Measurements from ENCODE around the gene BRAF. TPM values are rescaled to one million over a fixed set of nuclear protein-coding genes. Genes with fewer than 3 reads are reported as not detected.

BRAF gene
- total RNA-seq, 4 donors from 2014 or later = 43.5 to 56.5 (median 49.5) TPM

DNA sequence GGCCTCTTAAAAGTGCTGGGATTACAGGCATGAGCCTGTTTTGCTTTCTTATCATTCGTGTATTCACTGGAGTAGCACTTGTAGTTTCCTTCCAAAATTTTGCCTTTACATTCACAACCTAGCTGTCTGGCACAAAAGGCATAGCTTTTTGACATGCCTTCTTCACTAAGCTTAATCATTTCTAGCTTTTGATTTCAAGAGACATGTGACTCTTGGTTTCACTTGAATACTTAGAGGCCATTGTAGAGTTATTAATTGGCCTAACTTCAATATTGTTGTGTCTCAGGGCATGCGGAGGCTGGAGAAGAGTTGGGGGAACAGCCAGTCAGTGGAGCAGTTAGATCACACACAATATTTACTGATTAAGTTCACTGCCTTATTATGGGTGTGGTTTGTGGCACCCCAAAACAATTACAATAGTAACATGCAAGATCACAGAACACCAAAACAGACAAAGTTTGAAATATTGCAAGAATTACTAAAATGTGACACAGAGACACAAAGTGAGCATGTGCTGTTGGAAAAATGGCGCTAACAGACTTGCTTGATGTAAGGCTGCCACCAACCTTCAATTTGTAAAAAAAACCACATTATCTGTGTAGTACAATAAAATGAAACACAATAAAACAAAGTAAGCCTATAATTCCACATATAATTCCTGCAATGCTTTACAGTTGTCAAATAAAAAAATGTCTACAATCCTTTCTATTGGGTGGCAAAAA, 43.1 kb downstream of the BRAF start:
- Histone ChIP-seq H3K4me3 (no peak overlapping the region), H3K27ac (no peak overlapping the region), H3K9me3 (no peaks in the 10 kb centered on the region), H3K27me3 (no peaks in the 10 kb centered on the region), H3K36me3 (no peaks in the 10 kb centered on the region), H3K4me1 (peaks cover 0 to 31% (median 8%) of the 10 kb centered on the region in 4 donors)
- TF ChIP-seq CTCF (IDR thresholded peaks at IDR 0.05) (no peak), POLR2A (IDR thresholded peaks at IDR 0.05) (no peak), EP300 (IDR thresholded peaks at IDR 0.05) (no peak)
- no peak for DNase-seq (ENCODE audit: low spot score in 2 of 2)
- 63 to 69% methylated on average over 3 of the region's 3 CpGs for WGBS, 2 donors

DNA sequence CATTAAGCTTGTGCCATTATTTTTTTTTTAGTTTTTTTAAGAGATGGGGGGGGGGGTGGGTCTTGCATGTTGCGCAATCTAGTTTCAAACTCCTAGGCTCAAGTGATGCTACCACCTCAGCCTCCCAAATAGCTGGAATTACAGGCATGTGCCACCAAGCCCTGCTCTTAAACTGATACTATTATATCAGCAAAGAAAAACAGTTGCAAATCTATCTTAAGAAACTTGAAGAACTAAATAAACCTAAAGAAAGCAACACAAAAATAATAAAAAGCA, 47.5 kb downstream of the BRAF start:
- no peak for DNase-seq (ENCODE audit: low spot score in 2 of 2)
- Histone ChIP-seq H3K4me3 (no peak overlapping the region), H3K36me3 (no peaks in the 10 kb centered on the region), H3K27ac (no peak overlapping the region), H3K4me1 (peaks cover 0 to 31% (median 3%) of the 10 kb centered on the region in 4 donors), H3K27me3 (no peaks in the 10 kb centered on the region), H3K9me3 (no peaks in the 10 kb centered on the region)
- TF ChIP-seq POLR2A (IDR thresholded peaks at IDR 0.05) = no peak
- no peak for TF ChIP-seq CTCF (IDR thresholded peaks at IDR 0.05)
- TF ChIP-seq EP300 (IDR thresholded peaks at IDR 0.05) = no peak
- WGBS, 2 donors = 94 to 100% methylated on average over 1 of the region's 1 CpG

- no peak overlapping the region for H3K4me3 ChIP-seq
- no peaks in the 10 kb centered on the region for H3K27me3 ChIP-seq
- TF ChIP-seq CTCF (IDR thresholded peaks at IDR 0.05) = no peak
- no peak for TF ChIP-seq POLR2A (IDR thresholded peaks at IDR 0.05)
- TF ChIP-seq EP300 (IDR thresholded peaks at IDR 0.05) = no peak
- DNase-seq (ENCODE audit: low spot score in 2 of 2) = no peak
- no peaks in the 10 kb centered on the region for H3K9me3 ChIP-seq
- no peak overlapping the region for H3K27ac ChIP-seq
- peaks cover 0 to 27% (median 3%) of the 10 kb centered on the region in 4 donors for H3K4me1 ChIP-seq
- WGBS, 2 donors = 50% methylated on average over 2 of the region's 2 CpGs
- H3K36me3 ChIP-seq = no peaks in the 10 kb centered on the region
Measured at GRCh38 chr7:140876519-140877248, 48.0 kb downstream of the BRAF start.

DNA sequence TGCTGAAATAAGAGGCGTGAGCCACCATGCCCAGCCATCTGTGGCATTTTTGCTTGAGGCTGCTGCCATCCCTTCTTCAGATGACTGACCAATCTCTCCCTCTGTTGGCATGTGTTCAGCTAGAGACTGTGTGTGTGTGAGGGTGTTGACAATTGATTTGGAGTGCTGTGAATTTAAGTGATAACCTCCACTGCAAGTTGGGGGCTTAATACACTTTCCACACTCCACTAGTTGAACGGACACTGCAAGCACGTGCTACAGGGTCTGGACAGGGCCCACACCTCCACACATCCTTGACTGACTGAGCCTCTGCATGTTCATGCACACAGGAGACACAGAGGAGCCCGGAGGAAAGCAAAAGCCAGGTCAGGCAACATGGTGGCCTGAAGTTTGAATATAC, 51.3 kb downstream of the BRAF start:
- no peak for TF ChIP-seq POLR2A (IDR thresholded peaks at IDR 0.05)
- no peak for TF ChIP-seq EP300 (IDR thresholded peaks at IDR 0.05)
- no peak for TF ChIP-seq CTCF (IDR thresholded peaks at IDR 0.05)
- H3K27me3 ChIP-seq = no peaks in the 10 kb centered on the region
- no peaks in the 10 kb centered on the region for H3K36me3 ChIP-seq
- H3K9me3 ChIP-seq = no peaks in the 10 kb centered on the region
- no peak overlapping the region for H3K27ac ChIP-seq
- no peak for DNase-seq (ENCODE audit: low spot score in 2 of 2)
- 81 to 87% methylated on average over 4 of the region's 4 CpGs for WGBS, 2 donors
- H3K4me3 ChIP-seq = no peak overlapping the region
- H3K4me1 ChIP-seq = peaks cover 0 to 16% (median 3%) of the 10 kb centered on the region in 4 donors

GRCh38 chr7:140870003-140870402, 54.7 kb downstream of the BRAF start:
- no peaks in the 10 kb centered on the region for H3K27me3 ChIP-seq
- H3K9me3 ChIP-seq = no peaks in the 10 kb centered on the region
- no peak overlapping the region for H3K4me3 ChIP-seq
- H3K27ac ChIP-seq = no peak overlapping the region
- H3K36me3 ChIP-seq = no peaks in the 10 kb centered on the region
- TF ChIP-seq CTCF (IDR thresholded peaks at IDR 0.05) (no peak), POLR2A (IDR thresholded peaks at IDR 0.05) (no peak), EP300 (IDR thresholded peaks at IDR 0.05) (no peak)
- DNase-seq (ENCODE audit: low spot score in 2 of 2) = no peak
- 61 to 82% methylated on average over 1 of the region's 1 CpG for WGBS, 2 donors
- peaks cover 0 to 5% (median 0%) of the 10 kb centered on the region in 4 donors for H3K4me1 ChIP-seq

Data from tibial nerve (tissue), 4 donors.